Mesothelial cell of epicardium (in vitro differentiated cells): Measurements from ENCODE around the gene ITGAE. TPM values are rescaled to one million over a fixed set of nuclear protein-coding genes. Genes with fewer than 3 reads are reported as not detected.
"Not testable (repeated sequence)": the region's sequence is repeated elsewhere in the genome, so short reads cannot be mapped to it uniquely, and the experiment has no call there.

Source experiments
- DNase-seq, 2 experiments: peaks; one replicate each; pipeline ENCODE4 v3.0.0; 2021; ENCODE audit warnings: low spot score in 2 of 2; ENCODE audit not compliant: unreplicated experiment in 2 of 2
- H3K27ac Mint-ChIP-seq: 2 replicates; pipeline ENCODE4 v1.8.0; 2021; ENCODE audit warnings: mixed read lengths
- H3K27me3 Mint-ChIP-seq: 2 replicates; pipeline ENCODE4 v1.8.0; 2021; ENCODE audit warnings: low read depth, mixed read lengths
- H3K36me3 Mint-ChIP-seq: 2 replicates; pipeline ENCODE4 v1.8.0; 2021; ENCODE audit warnings: mixed read lengths
- H3K4me1 Mint-ChIP-seq: 2 replicates; pipeline ENCODE4 v1.8.0; 2021; ENCODE audit warnings: mixed read lengths
- H3K4me3 Mint-ChIP-seq: 2 replicates; pipeline ENCODE4 v1.8.0; 2021; ENCODE audit warnings: mild to moderate bottlenecking, moderate library complexity, mixed read lengths
- H3K9me3 Mint-ChIP-seq: 2 replicates; pipeline ENCODE4 v1.8.0; 2021; ENCODE audit warnings: mixed read lengths
- CTCF ChIP-seq: fragments of 200-600 bp; sonication (generic); IDR thresholded peaks from one replicate; pipeline ENCODE4 v1.5.0; 2021; ENCODE audit warnings: antibody characterized with exemption; ENCODE audit not compliant: unreplicated experiment
- total RNA-seq: library from RNA; stranded (reverse); gene quantifications from 3 replicates; pipeline ENCODE4 v1.2.1, GENCODE V29; 2021

The ITGAE gene
- total RNA-seq, 1 donor from 2014 or later: 20.4 TPM

- Mint-ChIP-seq H3K27ac (no peak overlapping the region), H3K27me3 (no peaks in the 10 kb centered on the region), H3K9me3 (no peaks in the 10 kb centered on the region), H3K4me3 (no peak overlapping the region), H3K4me1 (no peaks in the 10 kb centered on the region), H3K36me3 (no peaks in the 10 kb centered on the region)
- TF ChIP-seq CTCF: no peak
- DNase-seq: no peak
These were observed 8.5 kb downstream of the ITGAE start for GRCh38 chr17:3792481-3792880.

- Mint-ChIP-seq H3K27me3 (no peaks in the 10 kb centered on the region), H3K36me3 (no peaks in the 10 kb centered on the region), H3K9me3 (no peaks in the 10 kb centered on the region), H3K27ac (no peak overlapping the region), H3K4me3 (no peak overlapping the region), H3K4me1 (no peaks in the 10 kb centered on the region)
- no peak for DNase-seq
- no peak for TF ChIP-seq CTCF
These were observed 12.8 kb downstream of the ITGAE start for GRCh38 chr17:3788200-3788599.

GRCh38 chr17:3785323-3785722 is 15.7 kb downstream of the ITGAE start:
- not testable (repeated sequence) for H3K27me3 Mint-ChIP-seq, H3K4me1 Mint-ChIP-seq, H3K27ac Mint-ChIP-seq, H3K4me3 Mint-ChIP-seq, H3K36me3 Mint-ChIP-seq, H3K9me3 Mint-ChIP-seq, DNase-seq

- Mint-ChIP-seq H3K9me3 (no peaks in the 10 kb centered on the region), H3K27me3 (no peaks in the 10 kb centered on the region), H3K4me1 (no peaks in the 10 kb centered on the region), H3K27ac (no peak overlapping the region), H3K36me3 (no peaks in the 10 kb centered on the region), H3K4me3 (no peak overlapping the region)
- DNase-seq: no peak
- TF ChIP-seq CTCF: no peak
These were observed 18.2 kb downstream of the ITGAE start for GRCh38 chr17:3782751-3783150.

GRCh38 chr17:3780986-3781385 is 20.0 kb downstream of the ITGAE start:
- Mint-ChIP-seq H3K4me3 (no peak overlapping the region), H3K27me3 (no peaks in the 10 kb centered on the region), H3K27ac (no peak overlapping the region), H3K9me3 (no peaks in the 10 kb centered on the region), H3K36me3 (no peaks in the 10 kb centered on the region), H3K4me1 (no peaks in the 10 kb centered on the region)
- no peak for DNase-seq
- no peak for TF ChIP-seq CTCF

- H3K27me3 Mint-ChIP-seq: no peaks in the 10 kb centered on the region
- TF ChIP-seq CTCF: no peak
- no peak overlapping the region for H3K4me3 Mint-ChIP-seq
- no peak overlapping the region for H3K27ac Mint-ChIP-seq
- H3K36me3 Mint-ChIP-seq: no peaks in the 10 kb centered on the region
- no peak for DNase-seq
- no peaks in the 10 kb centered on the region for H3K9me3 Mint-ChIP-seq
- H3K4me1 Mint-ChIP-seq: no peaks in the 10 kb centered on the region
These were observed 23.4 kb downstream of the ITGAE start for GRCh38 chr17:3777366-3778120.
